ENCODE measurements around the gene ASH1L. TPM values are rescaled to one million over a fixed set of nuclear protein-coding genes. Genes with fewer than 3 reads are reported as not detected.

Gene ASH1L
- total RNA-seq, 1 donor from 2014 or later, result 15.0 TPM

DNA sequence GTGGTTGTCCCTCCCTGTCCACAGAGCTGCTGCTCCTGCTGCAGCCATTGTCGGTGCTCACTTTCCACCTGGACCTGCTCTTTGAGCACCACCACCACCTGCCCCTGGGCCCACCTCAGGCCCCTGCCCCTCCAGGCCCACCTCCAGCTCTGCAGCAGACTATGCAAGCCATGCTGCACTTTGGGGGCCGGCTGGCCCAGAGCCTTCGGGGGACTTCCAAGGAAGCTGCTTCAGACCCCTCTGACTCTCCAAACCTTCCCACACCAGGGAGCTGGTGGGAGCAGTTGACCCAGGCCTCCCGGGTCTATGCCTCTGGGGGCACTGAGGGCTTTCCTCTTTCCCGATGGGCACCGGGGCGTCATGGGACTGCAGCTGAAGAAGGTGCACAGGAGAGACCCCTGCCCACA lies 236.0 kb downstream of the ASH1L start:
- no peak for DNase-seq (ENCODE audit: low read depth)
- FAIRE-seq, result no peak
- TF ChIP-seq, protein P1, sequence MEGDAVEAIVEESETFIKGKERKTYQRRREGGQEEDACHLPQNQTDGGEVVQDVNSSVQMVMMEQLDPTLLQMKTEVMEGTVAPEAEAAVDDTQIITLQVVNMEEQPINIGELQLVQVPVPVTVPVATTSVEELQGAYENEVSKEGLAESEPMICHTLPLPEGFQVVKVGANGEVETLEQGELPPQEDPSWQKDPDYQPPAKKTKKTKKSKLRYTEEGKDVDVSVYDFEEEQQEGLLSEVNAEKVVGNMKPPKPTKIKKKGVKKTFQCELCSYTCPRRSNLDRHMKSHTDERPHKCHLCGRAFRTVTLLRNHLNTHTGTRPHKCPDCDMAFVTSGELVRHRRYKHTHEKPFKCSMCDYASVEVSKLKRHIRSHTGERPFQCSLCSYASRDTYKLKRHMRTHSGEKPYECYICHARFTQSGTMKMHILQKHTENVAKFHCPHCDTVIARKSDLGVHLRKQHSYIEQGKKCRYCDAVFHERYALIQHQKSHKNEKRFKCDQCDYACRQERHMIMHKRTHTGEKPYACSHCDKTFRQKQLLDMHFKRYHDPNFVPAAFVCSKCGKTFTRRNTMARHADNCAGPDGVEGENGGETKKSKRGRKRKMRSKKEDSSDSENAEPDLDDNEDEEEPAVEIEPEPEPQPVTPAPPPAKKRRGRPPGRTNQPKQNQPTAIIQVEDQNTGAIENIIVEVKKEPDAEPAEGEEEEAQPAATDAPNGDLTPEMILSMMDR (IDR thresholded peaks at IDR 0.05; ENCODE audit: insufficient read depth, low read length, severe bottlenecking), result no peak
- no peak overlapping the region for H3K4me3 ChIP-seq (ENCODE audit: low read depth, low read length)
- H3K36me3 ChIP-seq (ENCODE audit: control insufficient read depth, insufficient read depth, low read length), result peaks cover 10% of the 10 kb centered on the region
- H3K27me3 ChIP-seq (ENCODE audit: control insufficient read depth, insufficient read depth, low read length), result no peaks in the 10 kb centered on the region

DNA sequence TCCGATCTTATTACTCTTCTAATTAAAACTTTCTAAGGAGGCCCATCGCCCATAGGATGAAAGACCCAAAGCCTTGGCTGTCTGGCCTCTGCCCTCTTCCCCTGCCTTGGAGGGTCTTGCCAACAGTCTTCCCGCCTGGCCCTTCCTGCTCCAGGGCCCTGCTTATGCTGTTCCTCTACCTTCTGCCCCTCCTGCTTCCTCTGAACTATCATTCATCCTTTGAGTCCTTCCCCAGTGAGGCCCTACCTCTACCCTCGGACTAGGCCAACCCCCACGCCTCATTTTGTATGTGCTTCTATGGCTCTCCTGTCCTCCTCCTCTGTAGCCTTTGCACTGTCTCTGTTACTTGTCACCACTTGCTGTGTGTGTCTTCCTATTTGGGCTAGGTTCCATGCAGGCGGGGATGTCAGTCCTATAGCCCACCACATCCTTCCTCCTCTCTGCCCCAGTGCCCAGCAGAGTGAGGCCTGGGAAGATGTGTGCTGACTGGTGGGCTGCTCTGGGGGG lies 236.5 kb downstream of the ASH1L start:
- Histone ChIP-seq H3K4me3 (ENCODE audit: low read depth, low read length) (no peak overlapping the region), H3K36me3 (ENCODE audit: control insufficient read depth, insufficient read depth, low read length) (peaks cover 8% of the 10 kb centered on the region), H3K27me3 (ENCODE audit: control insufficient read depth, insufficient read depth, low read length) (no peaks in the 10 kb centered on the region)
- TF ChIP-seq, protein P1 (IDR thresholded peaks at IDR 0.05; ENCODE audit: insufficient read depth, low read length, severe bottlenecking), result no peak
- no peak for FAIRE-seq
- no peak for DNase-seq (ENCODE audit: low read depth)

DNA sequence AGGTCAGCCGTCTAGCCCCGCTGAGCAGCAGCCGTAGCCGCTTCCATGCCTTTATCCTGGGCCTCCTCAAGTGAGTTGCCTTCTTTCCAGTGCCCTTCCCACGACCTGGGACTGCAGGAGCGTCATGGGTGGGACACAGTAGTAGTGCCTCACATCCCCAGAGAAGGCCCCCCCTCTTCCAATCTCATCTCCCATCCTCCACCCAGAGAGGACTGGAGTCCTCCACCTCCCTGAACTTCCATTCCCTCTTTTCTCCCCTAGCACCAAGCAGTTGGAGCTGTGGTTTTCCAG lies 237.1 kb downstream of the ASH1L start:
- DNase-seq (ENCODE audit: low read depth), result no peak
- Histone ChIP-seq H3K4me3 (ENCODE audit: low read depth, low read length) (peak overlapping the region; percentile 91), H3K36me3 (ENCODE audit: control insufficient read depth, insufficient read depth, low read length) (peaks cover 8% of the 10 kb centered on the region), H3K27me3 (ENCODE audit: control insufficient read depth, insufficient read depth, low read length) (no peaks in the 10 kb centered on the region)
- FAIRE-seq, result no peak
- TF ChIP-seq, protein P1 (IDR thresholded peaks at IDR 0.05; ENCODE audit: insufficient read depth, low read length, severe bottlenecking), result no peak

DNA sequence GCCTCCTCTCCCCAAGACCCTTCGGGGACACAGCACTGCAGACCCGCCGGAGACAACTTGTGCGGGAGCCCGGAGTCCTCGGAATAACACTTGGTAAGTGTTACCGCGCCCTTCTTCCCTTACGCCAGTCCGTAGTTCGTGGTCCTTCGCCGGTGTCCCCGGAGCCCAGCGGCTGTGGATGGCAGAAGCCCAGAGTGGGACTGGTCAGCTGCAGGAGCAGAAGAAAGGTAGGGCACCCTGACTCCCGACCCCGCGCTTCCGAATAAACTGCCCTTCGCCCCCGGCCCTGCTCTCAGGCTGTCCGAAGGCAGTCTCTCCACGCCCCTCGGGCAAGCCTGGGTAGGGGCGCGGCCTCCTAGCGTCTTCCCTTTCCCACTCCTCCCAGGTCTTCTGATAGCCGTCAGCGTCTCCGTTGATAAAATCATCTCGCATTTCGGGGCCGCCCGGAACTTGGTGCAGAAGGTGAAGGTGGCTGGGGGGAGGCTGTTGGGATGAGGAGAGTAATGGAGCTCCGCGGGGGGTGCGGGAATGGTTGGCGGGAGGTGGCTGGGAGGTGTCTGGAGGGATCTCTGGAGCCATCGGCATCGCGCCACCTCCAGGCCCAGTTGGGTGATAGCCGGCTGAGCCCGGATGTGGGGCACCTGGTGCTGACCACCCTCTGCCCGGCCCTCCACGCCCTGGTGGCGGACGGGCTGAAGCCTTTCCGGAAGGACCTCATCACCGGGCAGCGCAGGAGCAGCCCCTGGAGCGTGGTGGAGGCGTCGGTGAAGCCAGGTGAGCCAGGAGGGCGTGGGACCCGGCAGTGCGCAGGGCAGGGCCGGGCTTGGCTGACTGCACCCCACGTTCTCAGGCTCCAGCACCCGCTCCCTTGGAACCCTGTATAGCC lies 237.6 kb downstream of the ASH1L start:
- Histone ChIP-seq H3K27me3 (ENCODE audit: control insufficient read depth, insufficient read depth, low read length) (no peaks in the 10 kb centered on the region), H3K36me3 (ENCODE audit: control insufficient read depth, insufficient read depth, low read length) (peaks cover 4% of the 10 kb centered on the region), H3K4me3 (ENCODE audit: low read depth, low read length) (peak overlapping the region; percentile 91)
- FAIRE-seq, result no peak
- TF ChIP-seq, protein P1 (IDR thresholded peaks at IDR 0.05; ENCODE audit: insufficient read depth, low read length, severe bottlenecking), result peak; percentile 80
- DNase-seq (ENCODE audit: low read depth), result peak; percentile 45

DNA sequence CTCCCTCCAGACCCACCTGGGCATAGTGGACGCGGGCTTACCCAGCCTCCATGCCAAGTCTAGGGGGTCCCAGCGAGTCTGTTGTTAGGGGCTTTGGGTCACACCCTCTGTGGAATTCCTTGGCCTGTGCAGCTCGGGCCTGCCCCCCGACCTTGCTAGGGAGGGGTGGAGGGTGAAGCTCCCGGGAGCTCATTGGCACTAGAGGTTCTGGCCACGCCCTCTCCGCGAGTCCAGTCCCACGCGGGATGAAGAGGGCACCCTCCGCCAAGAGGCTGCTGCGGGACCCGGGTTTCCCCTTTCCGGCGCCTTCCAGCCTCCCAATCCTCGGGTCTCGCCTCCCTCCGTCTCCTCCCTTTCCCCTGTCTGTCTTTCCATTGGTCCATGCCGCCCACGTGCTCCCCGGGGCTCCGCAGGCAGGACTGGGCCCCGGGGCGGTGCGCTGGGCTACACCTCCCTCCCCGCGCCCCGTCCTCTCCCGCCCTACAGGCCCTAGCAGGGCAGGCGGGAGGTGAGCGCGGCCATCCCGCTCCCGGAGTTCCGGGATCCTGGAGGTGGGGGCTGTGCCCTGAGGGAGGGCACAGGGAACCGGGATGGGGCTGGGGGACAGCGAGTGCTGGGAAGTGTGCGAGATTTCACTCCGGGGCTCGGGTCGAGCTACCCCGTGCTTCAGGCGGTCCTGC lies 238.4 kb downstream of the ASH1L start:
- Histone ChIP-seq H3K27me3 (ENCODE audit: control insufficient read depth, insufficient read depth, low read length) (no peaks in the 10 kb centered on the region), H3K36me3 (ENCODE audit: control insufficient read depth, insufficient read depth, low read length) (peaks cover 5% of the 10 kb centered on the region), H3K4me3 (ENCODE audit: low read depth, low read length) (peak overlapping the region; percentile 91)
- FAIRE-seq, result no peak
- TF ChIP-seq, protein P1 (IDR thresholded peaks at IDR 0.05; ENCODE audit: insufficient read depth, low read length, severe bottlenecking), result no peak
- peak; percentile 89 for DNase-seq (ENCODE audit: low read depth)

Measured in bronchial epithelial cell (primary cell).